ENCODE results near the gene PACRG.

Gene PACRG

GRCh38 chr6:163324688-163325389 is 597.1 kb downstream of the PACRG start:
- DNase-seq: peak; percentile 64

- DNase-seq: no peak
Measured at GRCh38 chr6:163325390-163325784, 597.6 kb downstream of the PACRG start.

- no peak for DNase-seq
Measured at GRCh38 chr6:163327165-163327880, 599.5 kb downstream of the PACRG start.

- peak; percentile 52 for DNase-seq
Measured at GRCh38 chr6:163327921-163328320, 600.1 kb downstream of the PACRG start.

- no peak for DNase-seq
Measured at GRCh38 chr6:163328411-163328810, 600.6 kb downstream of the PACRG start.

GRCh38 chr6:163329991-163330390 is 602.2 kb downstream of the PACRG start:
- peak; percentile 30 for DNase-seq

GRCh38 chr6:163331245-163331644 is 603.5 kb downstream of the PACRG start:
- no peak for DNase-seq

- DNase-seq: no peak
Measured at GRCh38 chr6:163332575-163332974, 604.8 kb downstream of the PACRG start.

- no peak for DNase-seq
Measured at GRCh38 chr6:163333038-163333437, 605.3 kb downstream of the PACRG start.

GRCh38 chr6:163333701-163334663 is 606.2 kb downstream of the PACRG start:
- DNase-seq: no peak

- DNase-seq: no peak
Measured at GRCh38 chr6:163335056-163335455, 607.3 kb downstream of the PACRG start.

GRCh38 chr6:163335671-163336545 is 608.1 kb downstream of the PACRG start:
- peak; percentile 12 for DNase-seq

- DNase-seq: no peak
Measured at GRCh38 chr6:163336961-163337360, 609.2 kb downstream of the PACRG start.

GRCh38 chr6:163337958-163338357 is 610.2 kb downstream of the PACRG start:
- no peak for DNase-seq

- DNase-seq: peak; percentile 88
Measured at GRCh38 chr6:163338671-163339405, 611.1 kb downstream of the PACRG start.

- DNase-seq: no peak
Measured at GRCh38 chr6:163339466-163339865, 611.7 kb downstream of the PACRG start.

- DNase-seq: no peak
Measured at GRCh38 chr6:163340201-163340887, 612.6 kb downstream of the PACRG start.

GRCh38 chr6:163341224-163342061 is 613.7 kb downstream of the PACRG start:
- DNase-seq: no peak

GRCh38 chr6:163342571-163343539 is 615.1 kb downstream of the PACRG start:
- DNase-seq: no peak
